ENCODE data around the gene HSD3B7. TPM values are rescaled to one million over a fixed set of nuclear protein-coding genes. Genes with fewer than 3 reads are reported as not detected.

The HSD3B7 gene
- total and polyA plus RNA-seq, 2 of the 8 experiments (the other 6 are each of a cell fraction or from before 2014, with no cell fraction given) = 2.9 to 6.6 TPM

DNA sequence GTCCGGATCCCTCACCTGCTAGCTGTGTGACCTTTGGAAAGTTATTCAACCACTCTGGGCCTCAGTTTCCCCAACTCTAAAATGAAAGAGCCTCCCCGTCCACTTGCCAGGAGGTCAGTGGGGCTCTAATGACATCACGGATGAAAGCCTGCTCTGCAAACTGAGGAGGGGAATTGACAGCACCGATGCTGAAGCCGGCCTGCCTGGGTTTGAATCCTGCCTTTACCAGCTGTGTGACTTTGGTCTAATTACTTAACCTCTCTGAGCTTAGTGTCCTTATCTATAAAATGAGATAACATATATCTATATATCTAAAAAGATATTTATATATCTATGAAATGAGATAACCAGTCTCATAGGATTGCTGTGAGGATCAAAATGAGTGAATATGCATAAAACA is 23.5 kb downstream of the HSD3B7 start (continued):
- TF ChIP-seq JUN (IDR thresholded peaks at IDR 0.05; ENCODE audit: low read depth, low read length) = no peak
- no peak for TF ChIP-seq ASH2L (IDR thresholded peaks at IDR 0.05; ENCODE audit: low read length)
- TF ChIP-seq, protein P1, sequence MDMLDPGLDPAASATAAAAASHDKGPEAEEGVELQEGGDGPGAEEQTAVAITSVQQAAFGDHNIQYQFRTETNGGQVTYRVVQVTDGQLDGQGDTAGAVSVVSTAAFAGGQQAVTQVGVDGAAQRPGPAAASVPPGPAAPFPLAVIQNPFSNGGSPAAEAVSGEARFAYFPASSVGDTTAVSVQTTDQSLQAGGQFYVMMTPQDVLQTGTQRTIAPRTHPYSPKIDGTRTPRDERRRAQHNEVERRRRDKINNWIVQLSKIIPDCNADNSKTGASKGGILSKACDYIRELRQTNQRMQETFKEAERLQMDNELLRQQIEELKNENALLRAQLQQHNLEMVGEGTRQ (IDR thresholded peaks at IDR 0.05; ENCODE audit: low read length) = no peak

Data from H1 (cell line).